BE2C (cell line): ENCODE data around the gene DENND4B.

Experiments
- DNase-seq: peaks from one replicate; pipeline ENCODE4 v3.0.0-alpha.2; 2020
- H3K27me3 ChIP-seq: fragments of 250-450 bp; sonication (Bioruptor Pico); 2 replicates; pipeline ENCODE4 v1.5.1; 2020; ENCODE audit warnings: mild to moderate bottlenecking
- H3K36me3 ChIP-seq: fragments of 250-450 bp; sonication (Bioruptor Pico); 2 replicates; pipeline ENCODE4 v1.5.1; 2020; ENCODE audit warnings: mild to moderate bottlenecking
- H3K4me1 ChIP-seq: fragments of 250-450 bp; sonication (Bioruptor Pico); 2 replicates; pipeline ENCODE4 v1.5.1; 2020
- H3K4me3 ChIP-seq: 2 replicates; pipeline ENCODE4 v1.5.1; 2011; ENCODE audit warnings: low read depth, low read length
- H3K9me3 ChIP-seq: fragments of 250-450 bp; sonication (Bioruptor Pico); 2 replicates; pipeline ENCODE4 v1.5.1; 2020
- TF ChIP-seq, protein P1 (sequence below): IDR thresholded peaks from 2 replicates; pipeline ENCODE4 v1.5.1; 2012; ENCODE audit warnings: mild to moderate bottlenecking, low read depth, low read length

Gene DENND4B

DNA sequence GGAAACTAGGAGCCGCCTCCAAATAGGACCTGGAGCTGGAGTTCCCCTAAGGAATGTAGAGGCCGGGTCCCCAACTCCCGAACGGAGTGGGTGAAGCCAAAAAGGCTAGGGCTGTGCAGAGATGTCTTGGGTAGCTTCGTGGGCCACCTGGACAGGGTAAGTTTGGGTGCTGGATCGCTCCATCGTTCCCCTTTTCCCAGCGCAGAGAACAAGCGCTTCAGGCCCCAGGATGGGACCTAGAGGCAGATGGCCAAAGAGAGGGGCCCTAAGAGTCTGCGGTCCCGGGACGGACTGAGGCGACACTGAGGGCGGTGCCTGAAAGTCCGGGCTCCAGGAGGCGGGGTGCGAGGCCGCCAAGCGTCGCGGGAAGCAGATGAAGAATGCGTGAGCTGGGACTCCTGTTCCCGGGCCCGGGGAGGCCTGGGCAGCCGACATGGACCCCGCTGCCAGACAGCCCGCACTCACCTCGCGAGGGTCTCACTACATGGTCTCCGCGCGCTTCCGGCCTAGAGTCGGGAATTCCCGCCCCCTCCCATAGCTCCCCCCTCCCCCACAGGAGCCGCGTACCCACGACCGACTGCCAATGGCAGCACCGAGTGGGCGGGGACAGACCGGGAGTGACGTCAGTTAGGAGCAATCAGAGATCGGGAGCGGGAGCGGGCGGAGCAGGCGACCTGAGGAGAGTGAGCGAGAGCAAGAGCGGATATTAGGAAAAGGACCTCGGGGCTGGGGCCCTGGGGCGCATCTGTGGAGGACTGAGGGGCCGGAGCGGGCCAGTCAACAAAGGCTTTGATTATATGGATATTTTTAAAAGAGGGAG lies 16.7 kb upstream of the DENND4B start, which contains the start of gene SLC39A1:
Gene SLC39A1 (minus strand): TSS at position 508 of the 820 bp plus-strand sequence. CDS start 822 bp downstream, outside the sequence.
- Histone ChIP-seq H3K36me3 (peaks cover 3% of the 10 kb centered on the region), H3K27me3 (no peaks in the 10 kb centered on the region), H3K4me3 (peak within 1 kb of the TSS; percentile 97), H3K9me3 (no peaks in the 10 kb centered on the region), H3K4me1 (no peaks in the 10 kb centered on the region)
- TF ChIP-seq, protein P1, sequence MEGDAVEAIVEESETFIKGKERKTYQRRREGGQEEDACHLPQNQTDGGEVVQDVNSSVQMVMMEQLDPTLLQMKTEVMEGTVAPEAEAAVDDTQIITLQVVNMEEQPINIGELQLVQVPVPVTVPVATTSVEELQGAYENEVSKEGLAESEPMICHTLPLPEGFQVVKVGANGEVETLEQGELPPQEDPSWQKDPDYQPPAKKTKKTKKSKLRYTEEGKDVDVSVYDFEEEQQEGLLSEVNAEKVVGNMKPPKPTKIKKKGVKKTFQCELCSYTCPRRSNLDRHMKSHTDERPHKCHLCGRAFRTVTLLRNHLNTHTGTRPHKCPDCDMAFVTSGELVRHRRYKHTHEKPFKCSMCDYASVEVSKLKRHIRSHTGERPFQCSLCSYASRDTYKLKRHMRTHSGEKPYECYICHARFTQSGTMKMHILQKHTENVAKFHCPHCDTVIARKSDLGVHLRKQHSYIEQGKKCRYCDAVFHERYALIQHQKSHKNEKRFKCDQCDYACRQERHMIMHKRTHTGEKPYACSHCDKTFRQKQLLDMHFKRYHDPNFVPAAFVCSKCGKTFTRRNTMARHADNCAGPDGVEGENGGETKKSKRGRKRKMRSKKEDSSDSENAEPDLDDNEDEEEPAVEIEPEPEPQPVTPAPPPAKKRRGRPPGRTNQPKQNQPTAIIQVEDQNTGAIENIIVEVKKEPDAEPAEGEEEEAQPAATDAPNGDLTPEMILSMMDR: no peak
- DNase-seq: peak; percentile 99

DNA sequence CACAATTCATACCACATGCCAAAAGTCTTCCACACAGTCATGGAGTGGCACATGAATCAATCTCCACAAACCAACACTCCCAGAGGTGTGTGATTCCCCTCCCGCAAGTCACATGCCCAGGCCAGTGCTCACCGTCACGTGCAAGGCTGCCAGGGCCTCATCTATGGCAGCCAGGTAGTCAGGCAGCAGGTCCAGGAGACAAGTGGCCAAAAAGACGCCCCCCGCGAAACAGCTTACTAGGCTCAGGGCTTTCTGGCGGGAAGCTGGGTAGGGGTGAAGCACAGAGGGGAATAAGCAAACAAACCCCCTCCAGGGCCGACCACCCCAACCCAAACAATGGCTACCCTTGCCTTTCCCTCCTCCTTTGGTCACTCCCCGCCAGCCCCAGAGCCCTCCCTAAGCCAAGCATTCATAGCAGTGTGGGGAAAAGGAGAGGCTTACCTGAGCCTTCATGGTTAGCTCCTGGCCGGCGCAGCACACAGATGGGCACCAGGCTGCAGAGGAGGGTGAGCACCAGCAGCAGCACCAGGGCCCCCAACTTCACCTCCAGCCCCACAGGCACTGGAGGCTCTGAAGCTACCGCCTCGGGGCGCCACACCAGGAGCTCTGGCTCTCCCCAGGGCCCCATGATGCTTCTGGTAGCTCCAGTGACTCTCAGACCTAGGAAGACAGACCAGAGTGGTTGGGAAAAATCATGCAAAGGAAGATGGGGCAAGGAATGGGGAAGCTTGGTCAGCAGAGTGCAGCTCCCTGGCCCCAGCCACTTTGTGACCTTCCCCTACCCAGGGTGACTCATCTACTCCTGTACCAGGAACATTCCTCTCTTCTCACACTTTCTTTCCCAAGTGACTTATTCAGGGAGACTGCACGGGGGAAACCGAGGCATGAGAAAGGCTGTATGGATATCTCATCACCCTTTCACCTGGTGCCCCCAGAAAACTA lies 15.8 kb upstream of the DENND4B start:
- Histone ChIP-seq H3K9me3 (no peaks in the 10 kb centered on the region), H3K4me3 (peak overlapping the region; percentile 97), H3K27me3 (no peaks in the 10 kb centered on the region), H3K36me3 (peaks cover 3% of the 10 kb centered on the region), H3K4me1 (no peaks in the 10 kb centered on the region)
- no peak for DNase-seq
- TF ChIP-seq, protein P1: no peak

DNA sequence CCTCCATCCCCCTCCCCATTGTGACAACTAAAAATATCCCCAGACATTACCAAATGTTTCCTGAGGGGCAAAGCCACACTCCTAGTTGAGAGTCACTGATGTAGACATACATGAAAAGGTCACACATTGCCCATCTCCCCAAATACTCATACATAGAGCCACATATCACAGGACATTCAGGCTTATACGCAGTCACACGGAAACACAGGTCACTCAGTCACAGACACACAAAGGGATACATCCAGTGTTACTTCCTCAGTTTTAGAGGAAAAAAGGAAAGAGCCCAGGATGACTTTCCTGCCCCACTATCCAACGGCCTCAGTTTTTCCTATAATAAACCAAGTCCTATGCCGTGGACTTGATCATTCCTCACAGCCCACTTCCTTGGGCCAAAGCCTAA lies 14.9 kb upstream of the DENND4B start:
- Histone ChIP-seq H3K4me1 (peaks cover 3% of the 10 kb centered on the region), H3K36me3 (peaks cover 3% of the 10 kb centered on the region), H3K9me3 (no peaks in the 10 kb centered on the region), H3K27me3 (no peaks in the 10 kb centered on the region), H3K4me3 (peak overlapping the region; percentile 97)
- no peak for DNase-seq
- TF ChIP-seq, protein P1: no peak

DNA sequence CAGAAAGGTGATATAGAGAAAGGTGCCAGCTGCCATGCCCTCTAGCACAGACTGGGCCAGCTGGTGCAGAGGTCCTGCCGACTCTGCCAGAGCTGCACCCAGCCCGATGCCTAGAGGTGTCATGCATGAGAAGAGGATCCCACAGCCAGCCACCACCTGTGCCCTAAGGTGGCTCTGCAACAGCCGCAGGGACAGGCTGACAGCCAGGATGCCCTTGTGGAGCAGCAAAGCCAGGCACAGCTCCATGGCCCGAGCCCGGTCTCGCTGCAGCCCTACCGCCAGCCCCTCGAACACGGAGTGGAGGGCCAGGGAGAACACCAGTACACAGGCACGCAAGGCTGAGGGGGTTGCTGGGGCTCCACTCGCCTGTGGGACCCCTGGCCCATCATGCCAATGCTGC lies 13.7 kb upstream of the DENND4B start:
- Histone ChIP-seq H3K9me3 (no peaks in the 10 kb centered on the region), H3K4me1 (peaks cover 8% of the 10 kb centered on the region), H3K27me3 (no peaks in the 10 kb centered on the region), H3K36me3 (peaks cover 3% of the 10 kb centered on the region), H3K4me3 (no peak overlapping the region)
- DNase-seq: no peak
- TF ChIP-seq, protein P1: no peak

DNA sequence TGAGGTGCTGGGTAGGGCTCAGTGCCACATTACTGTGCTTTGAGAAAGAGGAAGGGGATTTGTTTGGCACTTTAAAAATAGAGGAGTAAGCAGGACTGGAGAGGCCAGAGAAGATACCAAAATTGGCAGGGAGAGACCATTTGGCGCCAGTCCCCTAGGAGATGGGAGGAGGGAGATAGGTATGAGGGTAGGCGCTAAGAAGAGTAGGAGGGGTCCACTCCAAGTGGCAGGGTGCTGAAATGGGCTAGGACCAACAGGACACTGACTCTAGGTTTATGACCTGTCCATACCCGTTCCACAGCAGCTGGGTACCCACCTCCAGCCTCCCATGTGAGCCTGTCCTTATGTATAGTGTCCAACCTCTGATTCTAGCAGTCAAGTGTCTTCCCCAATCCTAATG lies 12.9 kb upstream of the DENND4B start:
- H3K4me1 ChIP-seq: peaks cover 8% of the 10 kb centered on the region
- no peak overlapping the region for H3K4me3 ChIP-seq

More for the DNA sequence above, 12.9 kb upstream of the DENND4B start:
- DNase-seq: no peak
- H3K27me3 ChIP-seq: no peaks in the 10 kb centered on the region
- TF ChIP-seq, protein P1: no peak
- H3K9me3 ChIP-seq: no peaks in the 10 kb centered on the region
- H3K36me3 ChIP-seq: peaks cover 3% of the 10 kb centered on the region
